ENCODE data around the gene DYRK1B.

GRCh38 chr19:39827216-39827615 is 6.7 kb downstream of the DYRK1B start:
- TF ChIP-seq CTCF (conservative IDR thresholded peaks at IDR 0.05; ENCODE audit: low read depth, low read length) = no peak
- no peak for TF ChIP-seq EZH2 (IDR thresholded peaks at IDR 0.05; ENCODE audit: borderline replicate concordance, low read depth, low read length, poor library complexity, severe bottlenecking)

All from A673 (cell line).